Dendritic cell treated with granulocyte-macrophage colony-stimulating factor and Interleukin-4, amounts not matched to agents 40 ng/mL and 50 ng/mL, for 4 days (primary cell): Measurements from ENCODE around the gene REG1A.

ENCODE experiments used
- H3K27ac Mint-ChIP-seq: one replicate; pipeline ENCODE4 v1.8.0; 2022; ENCODE audit warnings: mild to moderate bottlenecking, mixed read lengths
- H3K27me3 Mint-ChIP-seq: one replicate; pipeline ENCODE4 v1.8.0; 2022; ENCODE audit warnings: mild to moderate bottlenecking, mixed read lengths
- H3K36me3 Mint-ChIP-seq: one replicate; pipeline ENCODE4 v1.8.0; 2022; ENCODE audit warnings: low read depth, mixed read lengths
- H3K4me1 Mint-ChIP-seq: one replicate; pipeline ENCODE4 v1.8.0; 2022; ENCODE audit warnings: low read depth, mixed read lengths
- H3K4me3 Mint-ChIP-seq: one replicate; pipeline ENCODE4 v1.8.0; 2022; ENCODE audit warnings: mild to moderate bottlenecking, moderate library complexity, mixed read lengths
- H3K9me3 Mint-ChIP-seq: one replicate; pipeline ENCODE4 v1.8.0; 2022; ENCODE audit warnings: mixed read lengths
- intact Hi-C: fragments of 100-400 bp; cut with micrococcal nuclease; formaldehyde crosslinking; loops from one replicate; pipeline ENCODE4 v1.15.0; 2022

Gene REG1A

DNA sequence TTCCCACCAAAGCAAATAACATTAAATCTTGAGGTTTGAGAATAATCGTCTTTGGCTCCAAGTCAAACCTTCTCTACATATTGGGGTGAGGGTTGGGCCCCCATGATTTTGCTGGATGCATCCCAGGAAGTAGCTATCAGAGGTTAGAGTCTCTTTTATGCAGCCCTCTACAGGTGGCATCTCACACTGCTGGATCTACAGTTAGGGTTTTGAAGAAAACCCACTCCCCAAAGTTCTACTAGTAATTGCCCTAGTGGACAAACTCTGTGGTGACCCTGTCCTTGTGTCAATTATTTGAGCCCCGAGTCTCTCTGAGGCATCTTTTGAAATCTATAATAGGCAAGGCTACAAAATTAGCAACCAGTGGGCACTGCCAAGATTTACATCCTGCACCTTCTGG, 15.0 kb upstream of the REG1A start:
- Mint-ChIP-seq H3K4me1 (no peaks in the 10 kb centered on the region), H3K36me3 (no peaks in the 10 kb centered on the region), H3K4me3 (no peak overlapping the region), H3K9me3 (peaks cover 11% of the 10 kb centered on the region), H3K27ac (no peak overlapping the region), H3K27me3 (no peaks in the 10 kb centered on the region)
- intact Hi-C loops, result no loop called here

DNA sequence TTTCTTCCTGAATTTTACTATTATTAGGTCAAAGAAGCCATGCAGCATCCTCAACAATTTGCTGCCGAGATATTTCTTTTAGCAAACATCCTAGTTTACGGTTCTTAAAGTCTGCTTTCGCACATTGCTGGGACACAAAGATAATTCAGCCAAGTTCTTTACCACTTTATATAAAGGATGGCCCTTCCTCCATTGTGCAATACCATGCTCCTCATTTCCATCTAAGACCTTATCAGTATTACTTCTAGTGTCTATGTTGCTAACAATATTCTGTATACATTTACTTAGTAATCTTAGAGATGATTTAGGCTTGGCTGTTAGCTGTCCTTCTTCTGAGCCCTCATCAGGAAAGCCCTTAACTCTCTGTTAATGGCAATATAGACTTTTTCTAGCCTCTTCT, 8.0 kb upstream of the REG1A start:
- Mint-ChIP-seq H3K27me3 (no peaks in the 10 kb centered on the region), H3K9me3 (no peaks in the 10 kb centered on the region), H3K36me3 (no peaks in the 10 kb centered on the region), H3K27ac (no peak overlapping the region), H3K4me1 (no peaks in the 10 kb centered on the region), H3K4me3 (no peak overlapping the region)
- intact Hi-C loops, result no loop called here

DNA sequence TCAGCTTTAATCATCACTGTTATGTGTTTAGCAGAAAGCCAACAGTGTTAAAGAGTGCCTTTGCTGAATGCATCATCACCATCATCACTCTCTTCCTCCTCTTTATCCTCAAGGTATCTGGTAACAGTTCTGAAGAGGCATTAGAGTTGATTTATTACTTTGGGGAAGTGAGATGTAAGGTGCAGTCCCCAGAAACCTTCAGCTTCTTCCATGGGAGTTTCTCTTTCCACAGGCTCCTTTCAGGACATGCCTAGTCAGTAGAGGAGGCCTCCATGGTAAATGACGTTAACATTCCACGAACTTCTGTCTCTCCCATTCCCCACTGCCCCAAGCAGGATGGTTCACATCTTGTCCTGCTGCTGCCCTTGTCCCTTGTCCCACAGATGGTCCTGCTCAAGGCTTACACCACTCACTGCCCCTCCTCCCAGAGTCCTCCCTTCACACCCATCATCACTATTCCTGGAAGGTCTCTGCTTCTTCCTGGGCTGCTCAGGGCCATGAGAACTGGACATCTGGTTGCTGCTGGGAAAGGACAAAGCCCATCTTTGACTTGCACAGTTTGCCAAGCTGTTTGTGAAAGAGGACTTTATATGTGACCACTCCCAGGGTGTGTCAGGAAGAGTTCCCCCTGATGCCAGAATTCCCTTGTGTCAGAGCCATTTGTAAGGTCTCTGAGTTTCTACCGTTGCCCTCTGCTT, 5.3 kb upstream of the REG1A start:
- no peak overlapping the region for H3K4me3 Mint-ChIP-seq
- no peaks in the 10 kb centered on the region for H3K36me3 Mint-ChIP-seq
- no peaks in the 10 kb centered on the region for H3K27me3 Mint-ChIP-seq
- intact Hi-C loops, result no loop called here
- H3K27ac Mint-ChIP-seq, result no peak overlapping the region
- H3K9me3 Mint-ChIP-seq, result no peaks in the 10 kb centered on the region
- no peaks in the 10 kb centered on the region for H3K4me1 Mint-ChIP-seq

DNA sequence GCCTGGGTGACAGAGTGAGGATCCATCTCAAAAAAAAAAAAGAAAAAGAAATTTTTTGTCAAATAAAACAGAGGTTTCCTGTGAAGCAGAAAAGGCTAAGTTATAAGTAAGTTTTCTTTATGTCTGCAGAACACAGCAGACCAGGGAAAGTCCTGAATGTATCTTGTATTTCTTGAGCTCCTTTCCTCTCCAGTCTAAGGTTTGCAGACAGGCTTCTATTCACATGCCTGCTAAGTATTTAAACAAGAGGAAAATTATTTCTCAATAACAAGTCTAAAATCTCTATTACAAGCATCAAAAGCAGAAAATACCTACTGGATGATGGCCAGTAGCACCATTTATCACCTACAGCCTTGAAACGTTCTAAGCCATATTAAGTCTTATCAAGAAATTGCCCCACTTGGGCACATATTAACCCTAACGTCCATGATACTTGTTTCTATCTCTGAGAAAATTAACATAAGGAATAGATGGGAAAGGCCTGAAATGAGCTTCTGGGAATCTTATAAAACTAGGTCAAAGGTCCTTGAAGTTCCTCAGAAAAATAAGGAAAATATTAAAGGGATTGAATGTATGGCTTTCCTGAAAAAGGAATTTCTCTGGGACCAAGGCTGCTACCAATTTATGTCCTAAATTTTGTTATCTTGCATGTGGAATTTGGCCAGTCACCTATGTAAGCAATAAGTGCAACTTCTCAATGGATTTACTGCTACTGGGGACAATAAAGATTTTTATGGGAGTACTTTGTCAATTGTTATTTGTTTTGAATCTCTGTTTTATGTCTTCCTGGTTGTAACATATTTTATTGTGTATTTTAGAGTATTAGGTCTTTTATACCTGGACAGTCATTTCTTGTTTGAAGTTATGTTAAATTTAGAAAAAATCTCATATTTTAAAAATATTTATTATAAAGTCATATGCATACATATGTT, 3.0 kb upstream of the REG1A start:
- no peak overlapping the region for H3K4me3 Mint-ChIP-seq
- H3K4me1 Mint-ChIP-seq, result no peaks in the 10 kb centered on the region
- no peaks in the 10 kb centered on the region for H3K9me3 Mint-ChIP-seq
- H3K36me3 Mint-ChIP-seq, result no peaks in the 10 kb centered on the region
- no peak overlapping the region for H3K27ac Mint-ChIP-seq
- intact Hi-C loops, result no loop called here
- no peaks in the 10 kb centered on the region for H3K27me3 Mint-ChIP-seq

DNA sequence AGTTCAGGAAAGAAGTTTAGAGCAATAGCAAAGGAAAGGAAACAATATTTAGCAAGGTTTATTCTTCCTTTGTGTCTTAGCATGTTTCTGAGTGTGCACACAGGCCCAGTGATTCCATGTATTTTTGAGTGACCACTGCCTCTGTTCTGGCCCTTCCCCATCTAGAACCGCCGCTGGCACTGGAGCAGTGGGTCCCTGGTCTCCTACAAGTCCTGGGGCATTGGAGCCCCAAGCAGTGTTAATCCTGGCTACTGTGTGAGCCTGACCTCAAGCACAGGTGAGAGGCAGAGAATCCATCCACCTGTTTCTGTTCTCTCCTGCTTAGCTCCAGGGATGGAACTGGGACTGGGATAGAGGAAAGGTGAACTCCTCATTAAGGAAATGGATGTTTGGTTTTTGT, 2.4 kb downstream of the REG1A start:
- intact Hi-C loops, result no loop called here
- Mint-ChIP-seq H3K36me3 (no peaks in the 10 kb centered on the region), H3K9me3 (no peaks in the 10 kb centered on the region), H3K27ac (no peak overlapping the region), H3K27me3 (no peaks in the 10 kb centered on the region), H3K4me3 (no peak overlapping the region), H3K4me1 (no peaks in the 10 kb centered on the region)

DNA sequence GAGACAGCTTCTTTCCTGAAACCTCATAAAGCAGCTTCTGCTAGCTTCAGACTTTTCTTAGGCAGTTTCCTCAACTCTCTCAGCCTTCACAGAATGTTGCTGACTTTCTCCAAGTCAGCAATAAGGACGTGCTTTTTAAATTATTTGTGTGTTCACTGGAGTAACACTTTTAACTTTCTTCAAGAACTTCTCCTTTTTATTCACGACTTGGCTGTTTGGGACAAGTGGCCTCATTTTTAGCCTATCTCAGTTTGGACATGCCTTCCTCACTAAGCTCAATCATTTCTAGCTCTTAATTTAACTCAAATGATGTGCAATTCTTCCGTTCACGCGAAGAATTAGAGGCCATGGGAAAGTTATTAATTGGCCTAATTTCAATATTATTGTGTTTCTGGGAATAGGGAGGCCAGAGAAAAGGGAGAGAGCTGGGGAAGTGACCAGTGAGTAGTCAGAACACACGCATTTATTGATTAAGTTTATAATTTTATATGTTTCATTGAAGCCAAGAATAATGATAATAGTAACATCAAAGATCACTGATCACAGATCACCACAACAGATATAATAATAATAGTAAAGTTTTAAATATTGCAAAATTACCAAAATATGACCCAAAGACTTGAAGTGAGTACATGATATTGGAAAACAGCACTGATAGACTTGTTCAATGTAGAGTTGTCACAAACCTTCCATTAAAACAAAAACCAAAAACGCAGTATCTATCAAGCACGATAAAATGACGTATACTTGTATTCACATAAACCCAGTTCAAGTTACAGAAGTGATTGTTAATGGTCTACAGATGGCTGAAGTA, 4.8 kb downstream of the REG1A start:
- H3K4me1 Mint-ChIP-seq, result no peaks in the 10 kb centered on the region
- H3K36me3 Mint-ChIP-seq, result no peaks in the 10 kb centered on the region
- H3K9me3 Mint-ChIP-seq, result no peaks in the 10 kb centered on the region
- no peak overlapping the region for H3K4me3 Mint-ChIP-seq
- no peak overlapping the region for H3K27ac Mint-ChIP-seq
- intact Hi-C loops, result no loop called here
- no peaks in the 10 kb centered on the region for H3K27me3 Mint-ChIP-seq

DNA sequence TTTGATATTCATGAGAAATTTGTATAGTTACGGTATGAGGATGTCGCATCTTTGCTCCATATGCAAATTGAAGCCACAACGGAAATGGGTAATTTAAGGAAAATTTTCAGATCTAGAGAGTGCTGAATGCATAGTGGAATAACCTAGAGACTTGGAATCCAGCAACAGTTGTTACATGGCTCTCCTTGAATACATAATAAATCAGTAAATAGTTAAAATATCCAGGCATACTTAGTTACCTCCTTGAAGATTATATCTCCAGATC, 5.4 kb downstream of the REG1A start:
- intact Hi-C loops, result no loop called here
- no peaks in the 10 kb centered on the region for H3K27me3 Mint-ChIP-seq
- no peak overlapping the region for H3K27ac Mint-ChIP-seq
- no peaks in the 10 kb centered on the region for H3K9me3 Mint-ChIP-seq
- no peaks in the 10 kb centered on the region for H3K36me3 Mint-ChIP-seq
- no peak overlapping the region for H3K4me3 Mint-ChIP-seq
- no peaks in the 10 kb centered on the region for H3K4me1 Mint-ChIP-seq

DNA sequence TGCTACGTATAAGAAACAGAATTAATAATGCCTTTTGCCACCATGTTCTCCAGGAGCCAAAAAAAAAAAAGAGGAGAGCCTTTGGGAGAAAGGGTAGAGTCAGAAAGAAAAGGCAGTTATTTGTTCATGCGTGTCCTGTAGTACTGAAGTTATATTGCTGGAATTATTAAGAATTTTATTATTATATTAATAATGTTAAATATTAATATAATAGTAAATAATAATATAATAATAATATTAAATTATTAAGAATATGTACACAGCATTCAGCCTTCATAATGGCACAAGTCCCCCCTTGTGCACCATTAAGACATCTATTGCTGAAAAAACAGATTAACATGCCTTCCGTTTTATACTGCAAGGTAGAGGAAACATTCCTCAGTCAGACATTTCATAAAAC, 8.1 kb downstream of the REG1A start:
- intact Hi-C loops, result no loop called here
- H3K36me3 Mint-ChIP-seq, result no peaks in the 10 kb centered on the region
- no peak overlapping the region for H3K27ac Mint-ChIP-seq
- H3K9me3 Mint-ChIP-seq, result no peaks in the 10 kb centered on the region
- H3K4me3 Mint-ChIP-seq, result no peak overlapping the region
- H3K4me1 Mint-ChIP-seq, result no peaks in the 10 kb centered on the region
- no peaks in the 10 kb centered on the region for H3K27me3 Mint-ChIP-seq

DNA sequence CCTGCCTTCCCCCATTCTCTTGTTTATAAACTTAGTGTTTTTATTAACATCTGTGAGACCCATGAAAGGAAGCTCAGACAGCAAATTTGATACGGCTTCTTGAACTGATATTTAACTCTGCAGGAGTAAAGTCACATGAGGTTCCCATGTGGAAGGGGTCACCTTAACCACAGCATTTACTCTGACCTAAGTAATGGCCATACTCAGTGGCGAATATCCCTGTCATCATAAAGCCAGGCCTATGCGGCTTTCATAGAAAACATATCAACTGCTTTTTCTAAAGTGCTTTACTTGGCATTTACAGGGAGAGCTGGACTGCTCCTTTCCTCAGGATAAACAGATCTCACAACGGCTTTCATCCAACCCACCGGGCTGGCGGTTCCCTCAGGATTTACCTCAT, 9.0 kb downstream of the REG1A start:
- H3K36me3 Mint-ChIP-seq, result no peaks in the 10 kb centered on the region
- H3K9me3 Mint-ChIP-seq, result no peaks in the 10 kb centered on the region
- no peaks in the 10 kb centered on the region for H3K27me3 Mint-ChIP-seq
- no peak overlapping the region for H3K27ac Mint-ChIP-seq
- H3K4me3 Mint-ChIP-seq, result no peak overlapping the region
- intact Hi-C loops, result no loop called here
- H3K4me1 Mint-ChIP-seq, result no peaks in the 10 kb centered on the region

DNA sequence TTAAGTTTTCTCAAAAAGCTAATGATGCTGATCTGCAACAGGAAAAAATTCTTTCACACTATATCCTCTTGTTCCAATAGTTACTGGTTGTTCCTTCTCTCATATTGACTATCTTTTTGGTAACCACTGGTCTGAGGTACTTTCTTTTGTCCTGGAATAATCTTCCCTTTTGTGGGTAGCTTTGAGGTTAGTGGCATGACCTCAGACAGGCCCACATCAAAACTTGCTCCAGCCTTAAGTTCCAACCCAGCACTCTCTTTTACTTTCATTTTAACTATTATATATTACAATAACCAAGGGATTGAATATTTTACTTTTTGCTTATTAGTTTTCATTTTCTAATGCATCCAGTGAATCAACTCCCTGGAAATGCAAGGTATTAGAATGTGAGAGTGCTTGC, 9.5 kb downstream of the REG1A start:
- H3K9me3 Mint-ChIP-seq, result no peaks in the 10 kb centered on the region
- intact Hi-C loops, result no loop called here
- H3K4me3 Mint-ChIP-seq, result no peak overlapping the region
- no peaks in the 10 kb centered on the region for H3K4me1 Mint-ChIP-seq
- no peaks in the 10 kb centered on the region for H3K36me3 Mint-ChIP-seq
- no peaks in the 10 kb centered on the region for H3K27me3 Mint-ChIP-seq
- no peak overlapping the region for H3K27ac Mint-ChIP-seq

DNA sequence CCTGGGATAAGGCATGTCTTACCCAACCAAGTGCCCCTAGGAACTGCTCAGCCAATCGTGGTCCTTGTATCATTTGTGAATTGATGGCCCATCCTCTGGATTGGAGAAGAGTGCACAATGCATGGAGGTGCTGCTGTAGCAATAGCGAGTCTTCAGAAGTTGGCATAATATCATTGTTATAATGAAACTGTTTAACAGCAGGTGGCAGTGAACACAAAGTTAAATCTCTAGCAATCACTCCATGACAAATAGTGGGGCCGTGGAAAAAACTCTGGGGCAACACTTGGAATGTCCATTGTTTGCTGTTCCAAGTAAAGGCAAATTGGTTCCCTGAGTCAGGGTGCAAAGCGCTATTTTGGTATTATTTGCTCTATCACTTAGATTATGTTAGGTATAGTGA, 11.4 kb downstream of the REG1A start:
- Mint-ChIP-seq H3K27ac (no peak overlapping the region), H3K4me1 (no peaks in the 10 kb centered on the region), H3K4me3 (no peak overlapping the region), H3K36me3 (no peaks in the 10 kb centered on the region), H3K27me3 (no peaks in the 10 kb centered on the region), H3K9me3 (no peaks in the 10 kb centered on the region)
- intact Hi-C loops, result no loop called here

DNA sequence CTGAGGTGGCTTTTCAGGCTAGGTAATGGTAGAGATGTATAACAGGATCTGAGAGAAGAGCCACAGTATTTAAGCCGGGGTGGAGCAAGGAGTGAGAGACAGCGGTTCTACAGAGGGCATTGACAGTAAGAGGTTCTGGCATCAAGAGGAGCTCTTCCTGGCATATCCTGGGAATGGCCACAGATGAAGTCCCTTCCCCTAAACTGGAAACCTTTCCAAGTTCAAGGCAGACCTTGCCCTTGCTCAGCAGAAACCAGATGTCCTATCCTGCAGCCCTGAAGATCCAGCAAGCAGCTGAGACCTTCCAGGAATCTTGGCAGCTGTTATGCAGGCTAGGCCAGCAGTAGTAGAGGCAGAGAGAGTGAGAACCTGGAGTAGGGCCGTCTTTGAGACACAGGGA, 18.1 kb downstream of the REG1A start:
- Mint-ChIP-seq H3K9me3 (no peaks in the 10 kb centered on the region), H3K27me3 (no peaks in the 10 kb centered on the region), H3K4me3 (no peak overlapping the region), H3K4me1 (no peaks in the 10 kb centered on the region), H3K36me3 (no peaks in the 10 kb centered on the region), H3K27ac (no peak overlapping the region)
- intact Hi-C loops, result no loop called here

DNA sequence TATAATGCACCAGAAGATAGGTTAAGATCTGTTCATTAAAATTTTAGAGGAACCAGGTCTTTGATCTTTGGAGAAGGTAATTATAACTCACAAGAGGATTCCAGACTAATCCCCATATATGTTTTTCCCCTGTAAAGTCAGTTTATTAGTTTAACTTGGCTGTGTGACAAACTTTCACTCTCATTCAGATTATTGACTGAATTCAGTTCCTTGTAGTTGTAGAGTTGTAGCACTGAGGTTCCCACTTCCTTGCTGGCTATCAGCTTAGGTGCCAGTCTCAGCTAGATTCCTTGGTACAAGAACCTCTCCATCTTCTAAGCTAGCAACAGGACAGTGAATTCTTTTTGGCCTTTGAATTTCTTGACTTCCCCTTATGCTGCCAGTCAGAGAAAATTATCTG, 19.1 kb downstream of the REG1A start:
- Mint-ChIP-seq H3K4me1 (no peaks in the 10 kb centered on the region), H3K27me3 (no peaks in the 10 kb centered on the region), H3K27ac (no peak overlapping the region), H3K36me3 (no peaks in the 10 kb centered on the region), H3K9me3 (no peaks in the 10 kb centered on the region), H3K4me3 (no peak overlapping the region)
- intact Hi-C loops, result no loop called here

DNA sequence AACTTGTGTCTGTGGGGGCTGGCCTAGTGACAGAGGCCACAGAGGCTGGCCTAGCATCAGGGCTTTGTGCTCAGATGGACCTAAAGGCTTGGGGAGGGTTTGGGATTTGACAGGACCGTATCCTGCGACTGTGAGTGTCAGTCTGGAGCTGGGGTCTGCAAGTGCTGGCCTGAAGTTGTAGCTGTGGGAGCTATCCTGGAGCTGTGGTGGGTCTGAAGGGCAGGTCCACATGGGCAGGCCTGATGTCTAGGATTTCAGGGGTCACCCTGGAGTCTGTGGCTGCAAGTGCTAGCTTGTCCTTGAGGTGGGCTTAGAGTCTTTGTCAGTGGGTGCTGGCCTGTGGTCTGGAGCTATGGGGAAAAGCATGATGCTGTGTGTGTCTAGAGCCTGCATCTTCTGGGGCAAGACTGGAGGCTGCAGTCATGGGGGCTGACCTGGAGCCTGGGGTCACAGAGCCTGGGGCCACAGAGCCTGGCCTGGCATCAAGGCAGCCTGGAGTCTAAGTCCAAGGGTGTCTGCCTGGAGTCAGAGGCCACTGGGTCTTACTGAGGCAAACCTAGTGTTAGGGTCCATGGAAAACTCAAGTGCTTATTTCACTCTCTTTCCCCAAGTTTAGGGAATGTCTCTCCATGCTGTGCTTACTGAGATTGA, 35.7 kb downstream of the REG1A start:
- H3K4me3 Mint-ChIP-seq, result no peak overlapping the region
- H3K27ac Mint-ChIP-seq, result no peak overlapping the region
- intact Hi-C loops, result no loop called here
- H3K36me3 Mint-ChIP-seq, result no peaks in the 10 kb centered on the region
- H3K4me1 Mint-ChIP-seq, result no peaks in the 10 kb centered on the region
- H3K27me3 Mint-ChIP-seq, result no peaks in the 10 kb centered on the region
- H3K9me3 Mint-ChIP-seq, result peaks cover 18% of the 10 kb centered on the region
